ENCODE results near the gene FLACC1.

The FLACC1 gene

GRCh38 chr2:201257381-201257955 lies 99.7 kb downstream of the FLACC1 start:
- TF ChIP-seq SIN3A (IDR thresholded peaks at IDR 0.05; ENCODE audit: borderline replicate concordance, insufficient read depth, low read length) (no peak), TAF1 (IDR thresholded peaks at IDR 0.05; ENCODE audit: borderline replicate concordance, insufficient read depth, low read length) (no peak), POLR2AphosphoS5 (IDR thresholded peaks at IDR 0.05; ENCODE audit: low read depth, low read length) (no peak), FOXP2 (optimal IDR thresholded peaks at IDR 0.05; ENCODE audit: borderline replicate concordance, extremely low read depth, extremely low read length, insufficient read depth) (no peak)
- TF ChIP-seq, protein P1, sequence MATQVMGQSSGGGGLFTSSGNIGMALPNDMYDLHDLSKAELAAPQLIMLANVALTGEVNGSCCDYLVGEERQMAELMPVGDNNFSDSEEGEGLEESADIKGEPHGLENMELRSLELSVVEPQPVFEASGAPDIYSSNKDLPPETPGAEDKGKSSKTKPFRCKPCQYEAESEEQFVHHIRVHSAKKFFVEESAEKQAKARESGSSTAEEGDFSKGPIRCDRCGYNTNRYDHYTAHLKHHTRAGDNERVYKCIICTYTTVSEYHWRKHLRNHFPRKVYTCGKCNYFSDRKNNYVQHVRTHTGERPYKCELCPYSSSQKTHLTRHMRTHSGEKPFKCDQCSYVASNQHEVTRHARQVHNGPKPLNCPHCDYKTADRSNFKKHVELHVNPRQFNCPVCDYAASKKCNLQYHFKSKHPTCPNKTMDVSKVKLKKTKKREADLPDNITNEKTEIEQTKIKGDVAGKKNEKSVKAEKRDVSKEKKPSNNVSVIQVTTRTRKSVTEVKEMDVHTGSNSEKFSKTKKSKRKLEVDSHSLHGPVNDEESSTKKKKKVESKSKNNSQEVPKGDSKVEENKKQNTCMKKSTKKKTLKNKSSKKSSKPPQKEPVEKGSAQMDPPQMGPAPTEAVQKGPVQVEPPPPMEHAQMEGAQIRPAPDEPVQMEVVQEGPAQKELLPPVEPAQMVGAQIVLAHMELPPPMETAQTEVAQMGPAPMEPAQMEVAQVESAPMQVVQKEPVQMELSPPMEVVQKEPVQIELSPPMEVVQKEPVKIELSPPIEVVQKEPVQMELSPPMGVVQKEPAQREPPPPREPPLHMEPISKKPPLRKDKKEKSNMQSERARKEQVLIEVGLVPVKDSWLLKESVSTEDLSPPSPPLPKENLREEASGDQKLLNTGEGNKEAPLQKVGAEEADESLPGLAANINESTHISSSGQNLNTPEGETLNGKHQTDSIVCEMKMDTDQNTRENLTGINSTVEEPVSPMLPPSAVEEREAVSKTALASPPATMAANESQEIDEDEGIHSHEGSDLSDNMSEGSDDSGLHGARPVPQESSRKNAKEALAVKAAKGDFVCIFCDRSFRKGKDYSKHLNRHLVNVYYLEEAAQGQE (IDR thresholded peaks at IDR 0.05; ENCODE audit: insufficient read depth in 1 of 2, low read depth in 2 of 2, low read length in 2 of 2), result no peak

DNA sequence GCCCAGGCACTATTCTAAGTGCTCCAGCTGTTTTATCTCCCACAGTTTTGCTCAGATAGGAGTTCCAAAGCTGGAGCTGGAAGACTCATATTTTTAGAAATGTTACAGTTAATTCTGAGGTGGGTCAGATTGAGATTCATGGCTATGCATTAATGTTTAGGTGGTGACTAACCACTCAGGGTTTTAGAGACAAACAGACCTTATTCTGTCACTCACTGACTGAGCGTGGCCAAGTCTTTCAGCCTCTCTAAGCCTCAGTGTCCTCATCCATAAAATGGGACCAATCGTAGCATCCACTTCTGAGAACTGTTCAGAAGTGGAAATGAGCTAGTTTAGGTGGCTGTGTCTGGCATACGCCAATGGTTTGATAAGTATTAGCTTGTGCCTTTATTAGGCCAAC lies 101.1 kb downstream of the FLACC1 start:
- TF ChIP-seq TAF1 (IDR thresholded peaks at IDR 0.05; ENCODE audit: borderline replicate concordance, insufficient read depth, low read length) (no peak), SIN3A (IDR thresholded peaks at IDR 0.05; ENCODE audit: borderline replicate concordance, insufficient read depth, low read length) (no peak)
- TF ChIP-seq, protein P1 (IDR thresholded peaks at IDR 0.05; ENCODE audit: insufficient read depth in 1 of 2, low read depth in 2 of 2, low read length in 2 of 2), result no peak

- TF ChIP-seq, protein P1 (IDR thresholded peaks at IDR 0.05; ENCODE audit: insufficient read depth in 1 of 2, low read depth in 2 of 2, low read length in 2 of 2), result no peak
- no peak for TF ChIP-seq TAF1 (IDR thresholded peaks at IDR 0.05; ENCODE audit: borderline replicate concordance, insufficient read depth, low read length)
- TF ChIP-seq SIN3A (IDR thresholded peaks at IDR 0.05; ENCODE audit: borderline replicate concordance, insufficient read depth, low read length), result no peak
- no peak for TF ChIP-seq POLR2AphosphoS5 (IDR thresholded peaks at IDR 0.05; ENCODE audit: low read depth, low read length)
- no peak for TF ChIP-seq FOXP2 (optimal IDR thresholded peaks at IDR 0.05; ENCODE audit: borderline replicate concordance, extremely low read depth, extremely low read length, insufficient read depth)
Observed at GRCh38 chr2:201255408-201256033, 101.6 kb downstream of the FLACC1 start.

DNA sequence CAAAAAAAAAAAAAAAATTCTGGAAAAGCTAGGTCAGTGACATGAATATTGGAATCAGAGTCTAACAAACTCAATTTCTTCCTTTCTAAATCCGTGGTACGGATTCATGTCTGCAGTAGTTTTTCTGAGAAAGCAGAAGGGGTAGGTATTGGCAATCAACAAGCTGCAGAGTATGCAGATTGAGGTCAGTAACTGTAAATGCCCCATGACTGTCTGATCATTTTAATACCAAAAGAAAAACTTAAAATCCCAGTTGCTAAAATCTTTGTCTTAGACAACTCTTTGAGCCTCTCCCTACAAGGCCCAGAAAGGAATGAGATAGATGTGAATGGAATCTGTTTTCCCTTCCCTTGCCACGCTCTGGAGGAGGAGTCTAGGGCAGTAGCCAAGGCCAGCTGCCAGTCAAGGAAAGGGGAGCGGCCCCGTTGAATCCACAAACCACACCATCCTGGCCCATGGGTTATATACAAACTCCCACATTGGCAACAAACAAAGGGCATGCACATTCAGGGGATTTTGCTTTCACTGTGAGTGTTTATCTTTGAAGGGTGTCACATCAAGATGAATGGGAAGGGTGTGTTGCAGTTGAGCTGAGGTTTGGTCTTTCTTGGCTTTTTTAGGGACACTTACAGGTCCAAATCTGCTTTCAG lies 102.9 kb downstream of the FLACC1 start:
- no peak for TF ChIP-seq FOXP2 (optimal IDR thresholded peaks at IDR 0.05; ENCODE audit: borderline replicate concordance, extremely low read depth, extremely low read length, insufficient read depth)
- no peak for TF ChIP-seq POLR2AphosphoS5 (IDR thresholded peaks at IDR 0.05; ENCODE audit: low read depth, low read length)
- TF ChIP-seq SIN3A (IDR thresholded peaks at IDR 0.05; ENCODE audit: borderline replicate concordance, insufficient read depth, low read length), result no peak
- TF ChIP-seq TAF1 (IDR thresholded peaks at IDR 0.05; ENCODE audit: borderline replicate concordance, insufficient read depth, low read length), result no peak
- TF ChIP-seq, protein P1 (IDR thresholded peaks at IDR 0.05; ENCODE audit: insufficient read depth in 1 of 2, low read depth in 2 of 2, low read length in 2 of 2), result no peak
